Smooth muscle cell (in vitro differentiated cells): ENCODE data around the gene LMTK2. TPM values are rescaled to one million over a fixed set of nuclear protein-coding genes. Genes with fewer than 3 reads are reported as not detected.

Experiments used
- DNase-seq: peaks from one replicate; lab custom pipeline; 2025; ENCODE audit not compliant: unreplicated experiment; lab: John Stamatoyannopoulos, UW
- H2AFZ ChIP-seq: fragments of 200-600 bp; sonication (generic); 2 replicates; pipeline ENCODE4 v1.6.0; 2016; ENCODE audit warnings: antibody characterized with exemption, low read depth, mild to moderate bottlenecking
- H3F3A ChIP-seq: fragments of 200-600 bp; sonication (generic); 2 replicates; pipeline ENCODE4 v1.6.0; 2017; ENCODE audit warnings: antibody characterized with exemption, low read depth
- H3K27ac ChIP-seq: fragments of 200-600 bp; sonication (generic); 2 replicates; pipeline ENCODE4 v1.5.1; 2016; ENCODE audit warnings: low read depth, mild to moderate bottlenecking
- H3K27me3 ChIP-seq: fragments of 200-600 bp; sonication (generic); 2 replicates; pipeline ENCODE4 v1.6.1; 2016; ENCODE audit warnings: low read depth, mild to moderate bottlenecking
- H3K36me3 ChIP-seq: fragments of 200-600 bp; sonication (generic); 2 replicates; pipeline ENCODE4 v1.5.1; 2016; ENCODE audit warnings: low read depth
- H3K4me1 ChIP-seq: fragments of 200-600 bp; sonication (generic); 2 replicates; pipeline ENCODE4 v1.5.1; 2016; ENCODE audit warnings: low read depth
- H3K4me2 ChIP-seq: fragments of 200-600 bp; sonication (generic); 2 replicates; pipeline ENCODE4 v1.6.0; 2016; ENCODE audit warnings: mild to moderate bottlenecking
- H3K4me3 ChIP-seq: fragments of 200-600 bp; sonication (generic); 2 replicates; pipeline ENCODE4 v1.5.1; 2016; ENCODE audit warnings: mild to moderate bottlenecking
- H3K79me2 ChIP-seq: fragments of 200-600 bp; sonication (generic); 2 replicates; pipeline ENCODE4 v1.6.0; 2016; ENCODE audit warnings: low read depth, mild to moderate bottlenecking
- H3K9ac ChIP-seq: fragments of 200-600 bp; sonication (generic); 2 replicates; pipeline ENCODE4 v1.6.0; 2016; ENCODE audit warnings: low read depth
- H3K9me3 ChIP-seq: fragments of 200-600 bp; sonication (generic); replicated peaks from 2 replicates; pipeline ENCODE4 v1.5.1; 2016; ENCODE audit warnings: low read depth
- H4K20me1 ChIP-seq: fragments of 200-600 bp; sonication (generic); 2 replicates; pipeline ENCODE4 v1.6.0; 2016; ENCODE audit warnings: low read depth
- WGBS: methylation state at CpG from one replicate; pipeline ENCODE4 v1.1.7; 2016; ENCODE audit warnings: low lambda C conversion rate; 5-methylcytosine and 5-hydroxymethylcytosine counted together
- polyA plus RNA-seq: library from polyadenylated mRNA; unstranded; fragments of >200 nt; fragmentation: Nextera tagmentation; extraction: Ambion mirVana; gene quantifications from 2 replicates; pipeline ENCODE4 v1.2.1, GENCODE V29; 2016
- total RNA-seq: library from RNA; depleted of rRNA; stranded (reverse); fragments of >200 nt; gene quantifications from 2 replicates; pipeline ENCODE4 v1.2.3, GENCODE V29; 2014
- TF ChIP-seq, protein P1 (sequence below): fragments of 200-600 bp; sonication (generic); IDR thresholded peaks from 2 replicates; pipeline ENCODE4 v1.5.1; 2017; ENCODE audit warnings: borderline replicate concordance, mild to moderate bottlenecking, antibody characterized with exemption; ENCODE audit not compliant: insufficient read depth, poor library complexity, severe bottlenecking

LMTK2 gene
- total and polyA plus RNA-seq, 2 experiments from 2014 or later, result 3.0 to 8.7 TPM

DNA sequence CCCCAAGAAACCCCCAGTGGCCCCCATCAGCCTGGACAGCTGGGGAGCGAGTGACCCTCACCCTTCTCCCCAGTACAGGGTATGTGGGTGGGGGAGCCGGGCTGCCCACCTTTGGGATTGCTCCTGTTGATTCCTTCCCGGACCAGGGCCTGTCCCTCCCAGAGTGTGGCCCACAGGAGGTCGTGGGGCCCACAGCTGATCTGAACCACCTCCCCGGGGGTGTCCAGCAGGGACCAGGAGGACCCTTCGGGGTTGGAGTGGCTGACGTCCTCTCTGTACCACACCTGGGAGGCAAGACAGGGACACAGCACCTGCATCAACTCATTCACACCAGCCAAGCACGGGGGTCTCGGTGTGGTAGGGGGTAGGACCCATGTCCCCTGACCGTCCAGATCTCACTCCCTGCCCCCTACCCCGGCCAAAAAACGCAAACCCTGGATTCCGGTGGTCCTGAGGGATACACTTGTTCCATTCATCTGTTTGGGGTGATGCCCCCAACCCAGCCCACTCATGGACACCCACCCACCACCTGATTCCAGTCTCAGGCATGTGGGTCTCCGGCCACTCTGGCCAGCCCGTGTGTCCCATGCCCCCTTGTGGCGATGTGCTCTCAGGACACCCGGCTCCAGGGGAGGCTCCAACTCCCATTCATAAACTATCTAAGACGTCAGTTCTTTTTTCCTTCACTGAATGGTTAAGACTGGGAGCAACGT is 134.5 kb downstream of the LMTK2 start:
- Histone ChIP-seq H3K4me3 (no peak overlapping the region), H3F3A (no peaks in the 10 kb centered on the region), H4K20me1 (no peaks in the 10 kb centered on the region), H3K27ac (no peak overlapping the region), H3K79me2 (no peaks in the 10 kb centered on the region), H3K4me1 (no peaks in the 10 kb centered on the region), H3K4me2 (no peak overlapping the region), H2AFZ (no peak overlapping the region), H3K36me3 (no peaks in the 10 kb centered on the region), H3K9ac (no peak overlapping the region), H3K27me3 (no peaks in the 10 kb centered on the region), H3K9me3 (no peaks in the 10 kb centered on the region)
- TF ChIP-seq, protein P1, sequence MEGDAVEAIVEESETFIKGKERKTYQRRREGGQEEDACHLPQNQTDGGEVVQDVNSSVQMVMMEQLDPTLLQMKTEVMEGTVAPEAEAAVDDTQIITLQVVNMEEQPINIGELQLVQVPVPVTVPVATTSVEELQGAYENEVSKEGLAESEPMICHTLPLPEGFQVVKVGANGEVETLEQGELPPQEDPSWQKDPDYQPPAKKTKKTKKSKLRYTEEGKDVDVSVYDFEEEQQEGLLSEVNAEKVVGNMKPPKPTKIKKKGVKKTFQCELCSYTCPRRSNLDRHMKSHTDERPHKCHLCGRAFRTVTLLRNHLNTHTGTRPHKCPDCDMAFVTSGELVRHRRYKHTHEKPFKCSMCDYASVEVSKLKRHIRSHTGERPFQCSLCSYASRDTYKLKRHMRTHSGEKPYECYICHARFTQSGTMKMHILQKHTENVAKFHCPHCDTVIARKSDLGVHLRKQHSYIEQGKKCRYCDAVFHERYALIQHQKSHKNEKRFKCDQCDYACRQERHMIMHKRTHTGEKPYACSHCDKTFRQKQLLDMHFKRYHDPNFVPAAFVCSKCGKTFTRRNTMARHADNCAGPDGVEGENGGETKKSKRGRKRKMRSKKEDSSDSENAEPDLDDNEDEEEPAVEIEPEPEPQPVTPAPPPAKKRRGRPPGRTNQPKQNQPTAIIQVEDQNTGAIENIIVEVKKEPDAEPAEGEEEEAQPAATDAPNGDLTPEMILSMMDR, result peak; percentile 57
- WGBS, result 71% methylated on average over 19 of the region's 19 CpGs
- DNase-seq, result peak; percentile 4

DNA sequence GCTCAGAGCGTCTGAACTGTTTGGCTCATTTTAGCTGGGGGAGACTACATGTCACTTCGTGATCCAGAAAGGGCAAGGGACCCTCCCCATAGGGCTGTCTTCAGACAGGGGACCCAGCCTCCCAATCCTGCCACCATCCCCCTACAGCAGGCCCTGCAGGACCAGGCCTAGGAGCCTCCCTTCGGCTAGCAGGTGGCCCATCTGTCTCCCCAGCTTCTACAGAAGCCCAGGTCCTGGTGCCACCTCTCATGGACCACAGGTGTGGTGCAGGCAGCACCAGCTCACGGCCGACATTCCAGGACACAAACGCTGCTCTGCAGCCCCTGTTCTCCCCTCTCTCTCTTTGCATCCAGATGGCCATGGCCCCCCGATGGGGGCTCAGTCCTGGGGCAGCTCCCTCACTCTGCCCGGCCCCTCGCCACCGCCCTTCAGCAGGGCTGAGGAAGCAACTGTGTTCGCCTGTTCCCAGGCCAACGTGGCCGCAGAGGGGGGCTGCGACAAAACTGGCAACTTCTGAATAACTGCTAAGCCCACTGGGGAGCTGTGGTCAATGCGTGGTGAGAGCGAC is 135.1 kb downstream of the LMTK2 start:
- H3F3A ChIP-seq, result no peaks in the 10 kb centered on the region
- H3K27me3 ChIP-seq, result no peaks in the 10 kb centered on the region
- H3K4me3 ChIP-seq, result no peak overlapping the region
- H3K9me3 ChIP-seq, result no peaks in the 10 kb centered on the region
- H2AFZ ChIP-seq, result no peak overlapping the region
- TF ChIP-seq, protein P1, result no peak
- H3K27ac ChIP-seq, result no peak overlapping the region
- no peaks in the 10 kb centered on the region for H3K36me3 ChIP-seq
- H4K20me1 ChIP-seq, result no peaks in the 10 kb centered on the region
- no peak overlapping the region for H3K4me2 ChIP-seq
- no peaks in the 10 kb centered on the region for H3K4me1 ChIP-seq
- no peak for DNase-seq
- 91% methylated on average over 16 of the region's 16 CpGs for WGBS
- no peak overlapping the region for H3K9ac ChIP-seq
- no peaks in the 10 kb centered on the region for H3K79me2 ChIP-seq

DNA sequence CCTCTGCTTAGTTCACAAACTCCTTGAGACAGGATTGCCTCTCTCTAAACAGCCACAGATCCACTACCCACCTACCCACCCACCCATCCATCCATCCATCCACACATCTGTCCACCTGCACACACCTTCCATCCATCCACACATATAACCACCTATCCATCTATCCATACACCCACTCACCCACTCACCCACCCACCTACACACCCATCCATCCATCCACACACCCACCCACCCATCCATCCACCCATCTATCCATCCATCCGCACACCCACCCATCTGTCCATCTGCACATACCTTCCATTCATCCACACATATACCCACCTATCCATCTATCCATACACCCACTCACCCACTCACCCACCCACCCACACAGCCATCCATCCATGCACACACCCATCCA is 135.7 kb downstream of the LMTK2 start:
- Histone ChIP-seq H3K27ac (no peak overlapping the region), H3K79me2 (no peaks in the 10 kb centered on the region), H3K4me2 (no peak overlapping the region), H3K4me3 (no peak overlapping the region), H3K27me3 (no peaks in the 10 kb centered on the region), H3K4me1 (no peaks in the 10 kb centered on the region), H2AFZ (no peak overlapping the region), H3K9ac (no peak overlapping the region), H4K20me1 (no peaks in the 10 kb centered on the region), H3F3A (no peaks in the 10 kb centered on the region), H3K9me3 (no peaks in the 10 kb centered on the region), H3K36me3 (no peaks in the 10 kb centered on the region)
- DNase-seq, result no peak
- WGBS, result no CpG with 5 or more reads among the region's 1 CpG
- TF ChIP-seq, protein P1, result no peak

GRCh38 chr7:98242934-98243333 is 136.3 kb downstream of the LMTK2 start:
- H3K9me3 ChIP-seq, result no peaks in the 10 kb centered on the region
- no peaks in the 10 kb centered on the region for H3F3A ChIP-seq
- no peak for DNase-seq
- H3K4me3 ChIP-seq, result no peak overlapping the region
- WGBS, result 86% methylated on average over 2 of the region's 4 CpGs
- H3K36me3 ChIP-seq, result no peaks in the 10 kb centered on the region
- no peak overlapping the region for H3K27ac ChIP-seq
- H3K27me3 ChIP-seq, result no peaks in the 10 kb centered on the region
- no peak overlapping the region for H3K9ac ChIP-seq
- H2AFZ ChIP-seq, result no peak overlapping the region
- H3K4me1 ChIP-seq, result no peaks in the 10 kb centered on the region
- H4K20me1 ChIP-seq, result no peaks in the 10 kb centered on the region
- H3K79me2 ChIP-seq, result no peaks in the 10 kb centered on the region
- no peak overlapping the region for H3K4me2 ChIP-seq
- TF ChIP-seq, protein P1, result no peak
